SU-DHL-6 (cell line): ENCODE data around the gene PDHB.
A peak's percentile ranks its signal among the peaks of the same experiment; 100 is the strongest.

Source experiments
- H2AFZ ChIP-seq: fragments of 200-600 bp; sonication (generic); 2 replicates; pipeline ENCODE4 v1.6.1; 2014; ENCODE audit warnings: low read depth, mild to moderate bottlenecking, moderate library complexity, mixed read lengths, antibody characterized with exemption, low read length; ENCODE audit not compliant: severe bottlenecking
- H3F3A ChIP-seq: fragments of 200-600 bp; shearing (Covaris generic); 2 replicates; pipeline ENCODE4 v1.6.0; 2016; ENCODE audit warnings: antibody characterized with exemption, mild to moderate bottlenecking; ENCODE audit not compliant: insufficient read depth
- H3K27ac ChIP-seq: fragments of 200-600 bp; sonication (generic); 2 replicates; pipeline ENCODE4 v1.5.1; 2016; ENCODE audit warnings: low read depth, mild to moderate bottlenecking, low read length, moderate library complexity, mixed read lengths
- H3K27me3 ChIP-seq: fragments of 200-600 bp; sonication (generic), shearing (Covaris generic); 2 replicates; pipeline ENCODE4 v1.6.0; 2014; ENCODE audit warnings: mild to moderate bottlenecking, low read length
- H3K36me3 ChIP-seq: fragments of 200-600 bp; sonication (generic); 2 replicates; pipeline ENCODE4 v1.6.1; 2014; ENCODE audit warnings: mild to moderate bottlenecking, low read length, mixed read lengths
- H3K4me2 ChIP-seq: fragments of 300-600, 200-600 bp; shearing (Covaris generic), sonication (generic); 2 replicates; pipeline ENCODE4 v1.6.0; 2014; ENCODE audit warnings: low read length, low read depth, mild to moderate bottlenecking; ENCODE audit not compliant: poor library complexity, severe bottlenecking
- H3K4me3 ChIP-seq: fragments of 200-600 bp; sonication (generic); 2 replicates; pipeline ENCODE4 v1.5.1; 2014; ENCODE audit warnings: antibody characterized with exemption, low read length, mild to moderate bottlenecking, mixed read lengths; ENCODE audit not compliant: insufficient read depth, poor library complexity, severe bottlenecking
- H3K79me2 ChIP-seq: fragments of 200-600 bp; sonication (generic); 2 replicates; pipeline ENCODE4 v1.6.1; 2014; ENCODE audit warnings: mild to moderate bottlenecking, low read length, moderate library complexity; ENCODE audit not compliant: insufficient read depth
- H3K9ac ChIP-seq: fragments of 200-600 bp; sonication (generic); 2 replicates; pipeline ENCODE4 v1.7.0; 2014; ENCODE audit warnings: mild to moderate bottlenecking, low read length
- H3K9me2 ChIP-seq: fragments of 200-600 bp; sonication (generic); replicated peaks from 2 replicates; pipeline ENCODE4 v1.6.1; 2014; ENCODE audit warnings: low read length; ENCODE audit not compliant: insufficient read depth
- H3K9me3 ChIP-seq: fragments of 200-600 bp; sonication (generic); 2 replicates; pipeline ENCODE4 v1.6.1; 2014; ENCODE audit warnings: low read length, mixed read lengths; ENCODE audit not compliant: insufficient read depth
- H4K20me1 ChIP-seq: fragments of 200-600 bp; sonication (generic); 2 replicates; pipeline ENCODE4 v1.6.1; 2014; ENCODE audit warnings: low read depth, mild to moderate bottlenecking, antibody characterized with exemption, low read length, moderate library complexity, mixed read lengths
- CTCF ChIP-seq: fragments of 200-600 bp; sonication (generic); IDR thresholded peaks from one replicate; pipeline ENCODE4 v1.5.1; 2017; ENCODE audit warnings: antibody characterized with exemption, mild to moderate bottlenecking, low read length, moderate library complexity; ENCODE audit not compliant: insufficient read depth, poor library complexity, severe bottlenecking
- EZH2phosphoT487 ChIP-seq: fragments of 200-600 bp; sonication (generic), shearing (Covaris generic); conservative IDR thresholded peaks from 2 replicates; pipeline ENCODE4 v1.6.1; 2018; ENCODE audit warnings: mild to moderate bottlenecking, antibody characterized with exemption, low read length, moderate library complexity, mixed read lengths

Gene PDHB

GRCh38 chr3:58432905-58433304 lies 727 bp downstream of the PDHB start:
- H3K27ac ChIP-seq: peak overlapping the region; percentile 47
- H3F3A ChIP-seq: peaks cover 13% of the 10 kb centered on the region; the same call in 1 of the 2 replicates
- H3K36me3 ChIP-seq: peaks cover 14% of the 10 kb centered on the region; the same call in 1 of the 2 replicates
- TF ChIP-seq EZH2phosphoT487: no peak
- TF ChIP-seq CTCF: no peak
- H3K27me3 ChIP-seq: no peaks in the 10 kb centered on the region
- peak overlapping the region; percentile 98 for H3K4me2 ChIP-seq
- peak overlapping the region; percentile 67 for H3K9ac ChIP-seq
- H3K9me3 ChIP-seq: no peaks in the 10 kb centered on the region
- no peaks in the 10 kb centered on the region for H4K20me1 ChIP-seq
- H3K9me2 ChIP-seq: no peaks in the 10 kb centered on the region
- H2AFZ ChIP-seq: no peak overlapping the region
- peaks cover 7% of the 10 kb centered on the region for H3K79me2 ChIP-seq
- peak overlapping the region; percentile 84 for H3K4me3 ChIP-seq

- Histone ChIP-seq H3K9ac (no peak overlapping the region), H3K4me2 (no peak overlapping the region), H3K36me3 (peaks cover 33% of the 10 kb centered on the region; the same call in 1 of the 2 replicates), H3K79me2 (peaks cover 7% of the 10 kb centered on the region), H3K9me3 (no peaks in the 10 kb centered on the region), H3K27me3 (no peaks in the 10 kb centered on the region), H3K27ac (0 out of 2 replicates have a peak overlapping the region, but pooled peaks have one; percentile 14), H3K4me3 (no peak overlapping the region), H4K20me1 (no peaks in the 10 kb centered on the region), H3K9me2 (no peaks in the 10 kb centered on the region), H3F3A (peaks cover 25% of the 10 kb centered on the region; the same call in 1 of the 2 replicates), H2AFZ (no peak overlapping the region)
- no peak for TF ChIP-seq EZH2phosphoT487
- TF ChIP-seq CTCF: no peak
Measured at GRCh38 chr3:58429657-58430056, 4.0 kb downstream of the PDHB start.

- no peak for TF ChIP-seq CTCF
- TF ChIP-seq EZH2phosphoT487: no peak
- peaks cover 33% of the 10 kb centered on the region; the same call in 1 of the 2 replicates for H3K36me3 ChIP-seq
- H3K27ac ChIP-seq: no peak overlapping the region
- H3K79me2 ChIP-seq: peaks cover 2% of the 10 kb centered on the region
- peaks cover 30% of the 10 kb centered on the region; the same call in 1 of the 2 replicates for H3F3A ChIP-seq
- H2AFZ ChIP-seq: no peak overlapping the region
- no peaks in the 10 kb centered on the region for H4K20me1 ChIP-seq
- no peak overlapping the region for H3K4me3 ChIP-seq
- H3K9me3 ChIP-seq: no peaks in the 10 kb centered on the region
- H3K4me2 ChIP-seq: no peak overlapping the region
- H3K9ac ChIP-seq: no peak overlapping the region
- H3K9me2 ChIP-seq: no peaks in the 10 kb centered on the region
- no peaks in the 10 kb centered on the region for H3K27me3 ChIP-seq
Measured at GRCh38 chr3:58427661-58428361, 5.8 kb downstream of the PDHB start.
